Stimulated activated CD8-positive, alpha-beta memory T cell treated with anti-CD3 and anti-CD28 coated beads, Interleukin-15, amount 100 ng/mL, for 4 hours (primary cell): ENCODE measurements around the gene IRS2.
"Not testable (repeated sequence)": the region's sequence is repeated elsewhere in the genome, so short reads cannot be mapped to it uniquely, and the experiment has no call there.

Experiments used
- DNase-seq, 2 donors: peaks; one replicate each; pipeline ENCODE4 v3.0.0-alpha.2; 2020; ENCODE audit warnings: low read depth in 2 of 2

The IRS2 gene

GRCh38 chr13:109733550-109733949 is 52.8 kb downstream of the IRS2 start:
- DNase-seq, result no peak

- not testable (repeated sequence) for DNase-seq
Observed at GRCh38 chr13:109732470-109733170, 53.8 kb downstream of the IRS2 start.

GRCh38 chr13:109730812-109731335 is 55.5 kb downstream of the IRS2 start:
- no peak for DNase-seq

- DNase-seq, result no peak
Observed at GRCh38 chr13:109728791-109729731, 57.3 kb downstream of the IRS2 start.

GRCh38 chr13:109728061-109728460 is 58.3 kb downstream of the IRS2 start:
- DNase-seq, result no peak

- DNase-seq, result no peak
Observed at GRCh38 chr13:109727251-109727650, 59.1 kb downstream of the IRS2 start.

- no peak for DNase-seq
Observed at GRCh38 chr13:109725995-109726637, 60.3 kb downstream of the IRS2 start.

- no peak for DNase-seq
Observed at GRCh38 chr13:109725297-109725696, 61.1 kb downstream of the IRS2 start.

GRCh38 chr13:109724603-109725002 is 61.8 kb downstream of the IRS2 start:
- no peak for DNase-seq

GRCh38 chr13:109723046-109723445 is 63.3 kb downstream of the IRS2 start:
- DNase-seq, result no peak

- DNase-seq, result no peak
Observed at GRCh38 chr13:109722068-109722467, 64.3 kb downstream of the IRS2 start.

- no peak for DNase-seq
Observed at GRCh38 chr13:109720758-109721184, 65.6 kb downstream of the IRS2 start.

- DNase-seq, result no peak
Observed at GRCh38 chr13:109719962-109720646, 66.3 kb downstream of the IRS2 start.

GRCh38 chr13:109718726-109719125 is 67.7 kb downstream of the IRS2 start:
- DNase-seq, result no peak

- DNase-seq, result no peak
Observed at GRCh38 chr13:109717686-109718085, 68.7 kb downstream of the IRS2 start.

- no peak for DNase-seq
Observed at GRCh38 chr13:109715902-109716301, 70.5 kb downstream of the IRS2 start.

- DNase-seq, result no peak
Observed at GRCh38 chr13:109713681-109714080, 72.7 kb downstream of the IRS2 start.

- DNase-seq, result no peak
Observed at GRCh38 chr13:109712124-109712722, 74.2 kb downstream of the IRS2 start.

GRCh38 chr13:109707742-109708617 is 78.4 kb downstream of the IRS2 start:
- DNase-seq, result no peak
